ENCODE measurements around the gene EFNA1.
A peak's percentile ranks its signal among the peaks of the same experiment; 100 is the strongest.

EFNA1 gene

GRCh38 chr1:155174324-155175280 is 46.9 kb downstream of the EFNA1 start:
- no peak for DNase-seq (ENCODE audit: low read depth in 2 of 2, low spot score in 1 of 2)

- DNase-seq (ENCODE audit: low read depth in 2 of 2, low spot score in 1 of 2), result no peak
These were observed 47.7 kb downstream of the EFNA1 start for GRCh38 chr1:155175281-155175926.

- no peak for DNase-seq (ENCODE audit: low read depth in 2 of 2, low spot score in 1 of 2)
These were observed 48.3 kb downstream of the EFNA1 start for GRCh38 chr1:155175927-155176371.

GRCh38 chr1:155176544-155177071 is 48.9 kb downstream of the EFNA1 start:
- DNase-seq (ENCODE audit: low read depth in 2 of 2, low spot score in 1 of 2), result peak; percentile 63 to 77

- no peak for DNase-seq (ENCODE audit: low read depth in 2 of 2, low spot score in 1 of 2)
These were observed 49.7 kb downstream of the EFNA1 start for GRCh38 chr1:155177192-155177917.

- DNase-seq (ENCODE audit: low read depth in 2 of 2, low spot score in 1 of 2), result no peak
These were observed 50.2 kb downstream of the EFNA1 start for GRCh38 chr1:155177918-155178281.

- no peak for DNase-seq (ENCODE audit: low read depth in 2 of 2, low spot score in 1 of 2)
These were observed 50.9 kb downstream of the EFNA1 start for GRCh38 chr1:155178441-155179111.

- no peak for DNase-seq (ENCODE audit: low read depth in 2 of 2, low spot score in 1 of 2)
These were observed 51.7 kb downstream of the EFNA1 start for GRCh38 chr1:155179112-155180031.

GRCh38 chr1:155181371-155182051 is 53.8 kb downstream of the EFNA1 start:
- no peak for DNase-seq (ENCODE audit: low read depth in 2 of 2, low spot score in 1 of 2)

- no peak for DNase-seq (ENCODE audit: low read depth in 2 of 2, low spot score in 1 of 2)
These were observed 54.4 kb downstream of the EFNA1 start for GRCh38 chr1:155182052-155182550.

GRCh38 chr1:155183775-155184221 is 56.1 kb downstream of the EFNA1 start:
- no peak for DNase-seq (ENCODE audit: low read depth in 2 of 2, low spot score in 1 of 2)

GRCh38 chr1:155184351-155184811 is 56.7 kb downstream of the EFNA1 start:
- no peak for DNase-seq (ENCODE audit: low read depth in 2 of 2, low spot score in 1 of 2)

Measured in stimulated activated CD8-positive, alpha-beta memory T cell treated with anti-CD3 and anti-CD28 coated beads, Interleukin-4, amount 100 ng/mL, for 4 hours (primary cell).